Jurkat, Clone E6-1 (cell line): ENCODE results near the gene SUMO1. TPM values are rescaled to one million over a fixed set of nuclear protein-coding genes. Genes with fewer than 3 reads are reported as not detected.
"Not testable (repeated sequence)": the region's sequence is repeated elsewhere in the genome, so short reads cannot be mapped to it uniquely, and the experiment has no call there.

Source experiments
- DNase-seq: peaks from one replicate; pipeline ENCODE4 v3.0.0-alpha.2; 2011; ENCODE audit warnings: low read depth, low spot score
- H3K4me3 ChIP-seq: 2 replicates; pipeline ENCODE4 v1.5.1; 2011; ENCODE audit warnings: mild to moderate bottlenecking, low read length, control low read depth, moderate library complexity
- polyA plus RNA-seq: library from polyadenylated mRNA; unstranded; fragments of >200 nt; gene quantifications from one replicate; pipeline ENCODE4 v1.2.1, GENCODE V29; 2012; ENCODE audit warnings: missing spikeins; ENCODE audit not compliant: insufficient read length, insufficient read depth

The SUMO1 gene
- 181 TPM for polyA plus RNA-seq

DNA sequence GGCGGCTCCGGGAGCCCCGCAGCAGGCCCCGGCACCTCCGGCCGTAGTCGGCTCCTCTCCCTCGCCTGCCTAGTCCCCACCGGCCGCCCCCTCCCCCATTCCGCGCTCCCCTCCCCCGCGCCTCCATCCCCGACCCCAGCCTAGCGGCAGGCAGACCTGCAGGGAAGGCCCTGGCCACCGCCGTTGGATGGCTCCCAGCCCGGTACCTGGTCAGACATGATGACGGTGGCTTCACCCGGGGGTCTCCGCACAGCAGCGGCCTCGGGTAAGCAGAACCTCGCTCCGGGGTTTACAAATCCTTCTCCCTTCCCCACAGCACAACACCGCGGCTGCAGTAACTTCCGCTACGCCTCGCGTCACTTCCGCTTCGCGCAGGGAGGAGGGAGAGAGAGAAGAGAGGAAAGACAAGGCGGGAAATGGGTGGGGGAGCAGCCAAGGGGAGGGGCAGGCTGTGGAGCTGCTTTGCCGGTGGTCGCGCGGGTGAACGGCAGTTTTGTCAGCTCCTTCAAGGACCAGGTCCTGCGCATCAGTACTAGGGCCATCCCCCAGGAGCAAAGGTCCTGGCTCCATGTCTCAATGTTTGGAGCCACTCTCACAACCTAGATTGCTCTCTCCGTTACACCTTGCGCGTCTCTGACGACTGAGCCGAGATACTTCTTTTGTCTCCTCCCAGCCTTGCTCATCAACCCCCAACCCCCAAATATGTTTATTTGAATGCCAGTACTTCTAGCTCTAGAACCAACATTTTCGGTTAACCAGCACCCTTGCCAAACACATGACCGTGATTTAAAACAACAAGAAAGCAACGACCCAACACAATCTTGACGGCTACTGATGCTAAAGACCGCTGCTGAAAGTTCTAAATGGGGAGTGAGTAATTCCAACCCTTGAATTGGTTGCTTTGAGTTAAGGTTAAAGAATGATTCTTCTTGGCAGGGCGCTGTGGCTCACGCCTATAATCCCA, at the start of gene SUMO1:
TSS of gene SUMO1 (minus strand) at position 364 of the 964 bp plus-strand sequence. CDS start at position 218, 146 bp downstream.
- peak; percentile 92 for DNase-seq
- H3K4me3 ChIP-seq = peak within 1 kb of the TSS; percentile 66

DNA sequence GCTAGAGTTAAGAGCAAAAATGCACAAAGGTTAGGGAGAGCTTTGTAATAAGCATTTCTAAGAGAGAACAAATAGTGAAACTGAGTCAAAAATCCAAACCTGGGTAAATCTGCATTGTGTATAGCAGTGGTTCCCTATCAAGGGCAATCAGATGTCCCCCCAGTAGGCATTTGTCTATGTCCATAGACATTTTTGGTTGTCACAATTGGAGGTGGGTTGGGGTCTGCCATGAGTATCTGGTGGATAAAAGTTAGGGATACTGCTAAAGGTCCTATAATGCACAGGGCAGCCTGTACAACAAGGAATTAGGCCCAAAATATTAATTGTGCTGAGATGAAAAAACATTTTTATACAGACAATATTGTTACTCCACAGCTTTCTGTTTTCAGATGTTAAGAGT, 48.2 kb upstream of the SUMO1 start:
- H3K4me3 ChIP-seq = no peak overlapping the region
- DNase-seq = no peak

DNA sequence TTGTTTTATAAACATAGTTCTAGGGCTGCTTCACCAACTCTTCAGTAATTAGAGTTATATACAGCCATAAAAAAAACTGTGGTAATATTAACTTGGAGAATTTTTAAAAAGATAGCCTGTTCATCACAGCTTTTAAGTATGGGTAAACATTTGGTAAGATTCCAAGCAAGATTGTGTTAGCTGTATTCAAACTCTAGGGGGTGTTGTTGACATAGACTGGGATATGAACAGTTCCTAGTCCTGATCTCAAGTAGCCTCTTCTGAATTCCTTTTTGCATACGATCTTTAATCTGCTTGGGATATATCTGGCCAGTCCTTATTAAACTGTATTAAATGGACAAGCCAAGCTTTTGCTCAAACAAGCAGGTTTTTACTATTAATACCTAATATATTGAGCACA, 40.5 kb upstream of the SUMO1 start:
- no peak overlapping the region for H3K4me3 ChIP-seq
- peak; percentile 15 for DNase-seq

DNA sequence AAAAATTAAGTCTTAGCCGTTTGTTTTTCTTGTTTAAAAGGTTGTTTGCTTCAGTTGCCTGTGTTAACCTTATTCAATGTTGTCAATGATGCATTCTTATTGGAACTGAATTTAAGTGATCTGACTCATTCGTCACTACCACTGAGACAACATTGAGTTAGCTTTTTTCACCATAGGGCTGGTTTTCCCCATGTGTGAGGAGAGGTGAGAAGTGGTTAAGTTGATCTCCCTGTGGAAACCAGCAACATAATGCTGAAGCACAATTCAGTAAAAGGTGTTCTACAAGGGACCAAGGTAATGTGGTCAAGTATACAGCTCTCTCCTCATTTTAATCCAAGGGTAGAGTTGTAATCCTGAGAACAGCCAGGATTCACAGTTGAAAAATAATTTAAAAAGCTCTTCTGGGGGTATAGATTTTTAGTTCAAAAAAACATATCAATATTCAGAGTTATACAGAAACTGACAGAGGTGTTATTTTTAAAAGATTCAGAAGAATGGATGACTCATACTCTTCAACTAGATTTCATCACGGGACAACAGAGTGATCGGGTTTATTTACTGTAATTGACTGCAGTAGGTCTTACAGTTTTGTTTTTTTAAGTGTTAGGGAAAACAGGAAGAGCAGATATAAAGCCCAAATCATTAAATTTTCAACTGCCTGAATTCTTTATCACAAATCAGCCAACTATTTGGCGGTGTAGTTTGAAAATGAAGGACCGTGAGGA, 39.8 kb upstream of the SUMO1 start:
- no peak for DNase-seq

DNA sequence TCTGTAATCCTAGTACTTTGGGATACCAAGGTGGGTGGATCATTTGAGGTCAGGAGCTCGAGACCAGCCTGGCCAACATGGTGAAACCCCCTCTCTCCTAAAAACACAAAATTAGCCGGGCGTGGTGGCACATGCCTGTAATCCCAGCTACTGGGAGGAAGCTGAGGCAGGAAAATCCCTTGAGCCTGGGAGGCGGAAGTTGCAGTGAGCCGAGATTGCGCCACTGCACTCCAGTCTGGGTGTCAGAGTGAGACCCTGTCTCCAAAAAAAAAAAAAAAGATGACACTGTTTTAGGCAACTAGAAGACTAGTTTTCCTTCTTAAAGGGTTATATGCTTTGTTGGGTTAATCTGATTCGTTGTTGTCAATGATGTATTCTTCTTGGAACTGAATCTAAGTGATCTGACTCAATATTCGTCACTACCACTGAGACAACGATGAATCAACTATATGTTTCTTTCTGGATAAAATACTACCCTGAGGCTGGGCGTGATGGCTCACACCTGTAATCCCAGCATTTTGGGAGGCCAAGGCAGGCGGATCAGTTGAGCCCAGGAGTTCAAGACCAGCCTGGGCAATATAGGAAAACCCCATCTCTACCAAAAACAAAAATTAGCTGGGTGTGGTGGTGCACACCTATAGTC, 37.8 kb upstream of the SUMO1 start:
- H3K4me3 ChIP-seq, DNase-seq: not testable (repeated sequence)

More for the DNA sequence above, 39.8 kb upstream of the SUMO1 start:
- H3K4me3 ChIP-seq = no peak overlapping the region

DNA sequence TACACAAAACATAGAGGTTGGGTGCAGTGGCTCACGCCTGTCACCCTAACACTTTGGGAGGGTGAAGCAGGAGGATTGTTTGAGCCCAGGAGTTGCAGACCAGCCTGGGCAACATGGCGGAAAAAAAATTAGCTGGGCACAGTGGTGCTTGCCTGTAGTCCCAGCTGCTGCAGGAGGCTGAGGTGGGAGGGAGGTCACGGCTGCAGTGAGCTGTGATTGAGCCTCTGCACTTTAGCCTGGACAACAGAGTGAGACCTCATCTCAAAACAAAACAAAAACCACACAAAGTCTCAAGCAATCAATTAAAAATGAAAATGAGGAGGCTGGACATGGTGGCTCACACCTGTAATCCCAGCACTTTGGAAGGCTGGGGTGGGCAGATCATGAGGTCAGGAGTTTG, 32.1 kb upstream of the SUMO1 start:
- DNase-seq = no peak

DNA sequence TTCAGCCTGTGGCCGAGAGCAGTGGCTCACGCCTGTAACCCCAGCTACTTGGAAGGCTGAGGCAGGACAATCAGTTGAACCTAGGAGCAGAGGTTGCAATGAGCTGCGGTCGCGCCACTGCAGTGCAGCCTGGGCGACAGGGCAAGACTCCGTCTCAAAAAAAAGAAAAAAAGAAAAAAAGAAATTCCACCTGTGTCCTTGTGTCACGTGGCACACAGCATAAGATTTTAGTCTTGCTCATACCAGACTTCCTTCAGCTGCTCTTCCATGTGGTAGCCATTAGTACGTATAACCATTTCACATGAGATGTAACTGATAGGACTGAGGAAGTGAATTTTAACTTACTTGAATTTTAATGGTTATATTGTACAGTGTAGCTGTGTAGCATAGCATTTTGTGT, 31.2 kb upstream of the SUMO1 start:
- peak; percentile 17 for DNase-seq
- no peak overlapping the region for H3K4me3 ChIP-seq

More for the DNA sequence above, 32.1 kb upstream of the SUMO1 start:
- no peak overlapping the region for H3K4me3 ChIP-seq

DNA sequence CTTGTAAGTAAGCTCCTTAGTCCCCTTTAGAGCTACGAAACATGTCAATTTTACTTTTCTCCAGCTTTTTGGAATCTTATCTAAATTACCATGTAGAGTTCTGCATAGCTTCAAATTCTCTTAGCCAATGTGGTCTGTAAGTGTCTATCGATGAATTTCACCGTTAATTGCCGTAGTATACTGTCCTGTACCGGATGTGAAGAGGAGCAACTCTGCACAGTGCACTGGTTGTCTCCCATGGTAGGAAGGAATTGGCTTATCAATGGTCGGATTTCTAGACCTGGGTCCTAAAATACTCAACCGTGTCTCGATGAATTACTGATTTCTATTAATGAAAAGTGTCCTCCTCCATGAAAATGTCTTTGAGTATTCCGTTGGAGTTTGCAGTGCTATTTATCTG, 29.1 kb upstream of the SUMO1 start:
- H3K4me3 ChIP-seq = peak overlapping the region; percentile 98
- peak; percentile 16 for DNase-seq

DNA sequence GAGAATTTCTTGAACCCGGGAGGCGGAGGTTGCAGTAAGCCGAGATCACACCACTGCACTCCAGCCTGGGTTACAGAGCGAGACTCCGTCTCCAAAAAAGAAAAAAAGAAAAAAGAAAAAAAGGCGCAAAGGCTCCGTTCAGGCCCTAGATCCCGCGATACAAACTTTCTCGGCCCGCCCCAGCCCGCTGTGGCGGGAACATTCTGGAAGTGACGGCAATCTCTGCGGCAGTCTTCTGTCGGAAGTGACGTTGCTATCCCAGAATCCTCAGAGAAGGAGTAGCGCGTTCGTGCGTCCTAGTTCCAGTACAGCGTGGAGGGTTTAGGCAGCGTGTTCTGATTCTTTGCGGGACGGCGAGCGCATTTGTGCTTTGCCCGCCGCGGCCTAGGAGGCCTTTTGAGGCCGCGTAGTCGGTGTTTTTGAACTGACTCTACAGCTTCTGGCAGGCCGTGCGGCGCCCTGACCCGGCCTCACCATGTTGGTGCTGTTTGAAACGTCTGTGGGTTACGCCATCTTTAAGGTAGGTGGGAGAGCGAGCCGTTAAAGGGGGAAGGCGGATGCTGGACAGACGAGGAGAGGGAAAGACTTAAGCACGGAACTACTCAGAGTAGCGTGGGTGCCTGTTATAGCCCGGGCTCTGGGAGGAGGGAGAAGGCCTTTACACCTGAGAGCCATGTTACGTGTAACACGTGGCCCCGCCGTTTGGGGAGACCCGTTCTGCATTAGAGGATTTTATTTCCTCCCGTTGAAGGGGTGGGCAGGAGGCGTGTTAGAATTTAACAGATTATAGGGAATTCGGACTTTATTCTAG, 27.3 kb upstream of the SUMO1 start, which contains the start of gene NOP58:
TSS of gene NOP58 (plus strand) at position 297 of the 811 bp plus-strand sequence. CDS start at position 476, 179 bp downstream.
- H3K4me3 ChIP-seq = peak within 1 kb of the TSS; percentile 98
- DNase-seq = peak; percentile 95

DNA sequence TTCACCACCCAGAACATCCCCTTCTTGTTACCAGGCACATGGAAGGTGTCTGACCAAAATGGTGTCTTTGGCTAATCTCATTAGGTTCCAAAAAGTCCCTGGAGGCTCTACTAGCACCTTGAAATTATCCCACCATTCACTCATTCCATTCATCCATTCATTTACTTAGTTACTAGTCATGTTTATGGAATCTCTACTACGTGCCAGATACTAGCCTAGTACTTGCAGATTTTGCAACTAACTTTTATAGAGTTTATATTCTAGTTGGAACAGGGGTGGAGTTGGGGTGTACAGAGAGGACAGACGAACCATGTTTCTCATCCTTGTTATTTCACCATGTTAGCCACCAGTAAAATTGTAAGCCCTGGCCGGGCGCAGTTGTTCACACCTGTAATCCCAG, 23.1 kb upstream of the SUMO1 start:
- no peak overlapping the region for H3K4me3 ChIP-seq
- DNase-seq = no peak

DNA sequence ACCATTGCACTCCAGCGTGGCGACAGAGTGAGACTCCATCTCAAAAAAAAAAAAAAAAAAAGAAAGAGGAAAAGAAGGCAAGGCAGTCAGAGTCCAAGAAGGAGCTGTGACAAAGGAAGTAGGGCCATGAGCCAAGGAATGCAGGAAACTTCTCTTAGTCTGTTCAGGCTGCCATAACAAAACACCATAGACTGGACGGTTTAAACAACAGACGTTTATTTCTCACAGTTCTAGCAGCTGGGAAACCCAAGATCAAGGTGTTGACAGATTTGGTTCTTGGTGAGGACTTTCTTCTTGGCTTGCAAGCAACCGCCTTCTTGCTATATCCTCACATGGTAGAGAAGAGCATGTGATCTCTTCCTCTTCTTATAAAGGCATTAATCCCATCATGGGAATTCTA, 13.1 kb upstream of the SUMO1 start:
- no peak for DNase-seq
- no peak overlapping the region for H3K4me3 ChIP-seq

DNA sequence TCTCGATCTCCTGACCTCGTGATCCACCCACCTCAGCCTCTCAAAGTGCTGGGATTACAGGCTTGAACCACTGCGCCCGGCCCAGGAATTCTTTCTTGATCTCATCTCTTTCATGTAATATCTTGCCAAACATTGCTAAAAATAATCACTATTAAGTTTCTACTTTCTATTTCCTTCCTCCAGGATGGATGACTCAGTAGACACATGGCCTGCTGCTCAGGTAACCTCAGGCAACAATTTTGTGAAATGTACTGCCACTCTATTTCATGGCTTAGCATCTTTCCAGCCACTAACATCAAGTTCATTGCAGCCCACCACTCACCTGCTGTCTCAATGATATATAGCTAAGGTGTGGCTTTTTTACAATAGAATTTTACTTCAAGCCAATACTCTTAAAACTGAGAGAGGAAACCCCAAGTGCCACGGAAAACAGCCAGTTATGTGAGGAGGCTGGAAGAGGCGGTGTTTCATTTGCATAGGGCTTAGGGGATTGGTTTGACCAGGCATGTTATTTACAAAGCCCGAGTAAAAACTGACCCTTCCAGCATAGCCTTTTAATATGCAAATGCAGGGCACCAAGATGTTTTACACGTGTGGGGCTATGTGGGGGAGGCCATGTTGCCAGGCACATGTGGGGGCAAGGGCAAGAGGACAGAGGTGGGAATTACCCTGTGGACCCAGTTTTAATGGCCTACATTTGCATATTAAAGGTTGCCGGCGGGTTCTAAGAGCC, 11.3 kb upstream of the SUMO1 start:
- no peak overlapping the region for H3K4me3 ChIP-seq
- no peak for DNase-seq

DNA sequence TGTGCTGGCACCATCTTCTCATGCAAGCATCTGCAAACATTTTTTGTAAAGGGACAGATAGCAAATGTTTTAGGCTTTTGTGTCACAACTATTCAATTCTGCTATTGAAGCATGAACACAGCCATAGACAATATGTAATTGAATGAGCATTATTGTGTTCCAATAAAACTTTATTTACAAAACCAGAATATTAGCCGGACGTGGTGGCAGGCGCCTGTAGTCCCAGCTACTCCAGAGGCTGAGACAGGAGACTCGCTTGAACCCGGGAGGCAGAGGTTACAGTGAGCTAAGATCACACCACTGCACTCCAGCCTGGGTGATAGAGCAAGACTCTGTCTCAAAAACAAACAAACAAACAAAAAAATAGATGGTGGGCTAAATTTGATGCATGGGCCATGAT, 9.3 kb upstream of the SUMO1 start:
- not testable (repeated sequence) for DNase-seq, H3K4me3 ChIP-seq

DNA sequence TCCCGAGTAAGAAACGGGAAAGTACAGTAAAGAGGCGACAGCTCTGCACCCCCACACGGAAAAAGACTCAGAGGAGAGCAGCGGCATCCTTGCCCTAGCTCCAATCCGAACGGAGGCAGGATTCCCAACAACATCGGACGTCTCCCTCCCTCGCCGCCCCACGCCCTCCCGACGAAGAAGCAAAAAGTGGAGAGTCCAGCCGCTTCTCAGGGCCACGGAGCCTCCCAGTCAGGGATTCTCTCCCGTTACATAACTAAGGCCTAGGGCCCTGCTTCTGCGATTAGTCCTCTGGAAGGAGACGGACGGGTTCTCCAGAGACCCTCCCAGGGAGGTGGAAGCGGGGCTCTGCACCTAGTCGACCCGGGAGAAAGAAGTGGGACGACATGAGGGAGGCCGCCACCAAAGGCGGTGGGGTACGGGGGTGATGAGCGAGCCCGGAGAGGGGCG, 587 bp downstream of the SUMO1 start:
- no peak for DNase-seq
- H3K4me3 ChIP-seq = peak overlapping the region; percentile 66

DNA sequence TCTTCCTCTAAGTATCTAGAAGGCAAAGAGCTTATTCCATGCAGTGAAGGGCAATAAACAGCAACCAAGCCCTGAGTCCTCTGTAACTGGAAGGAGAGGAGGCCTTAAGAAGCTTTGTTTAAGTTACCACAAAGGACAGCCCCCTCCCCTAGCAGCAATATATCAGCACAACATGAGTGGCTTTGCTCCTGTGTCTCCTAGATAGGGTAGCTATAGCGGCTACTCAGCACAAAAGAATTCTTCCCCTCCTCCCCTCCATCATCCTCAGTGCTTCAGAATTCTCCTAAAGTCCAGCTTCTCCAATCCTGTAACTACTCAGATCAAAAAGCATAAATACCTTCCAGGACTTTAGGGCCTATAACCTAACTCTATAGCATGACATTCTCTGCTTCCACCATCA, 16.5 kb downstream of the SUMO1 start:
- no peak overlapping the region for H3K4me3 ChIP-seq
- no peak for DNase-seq

DNA sequence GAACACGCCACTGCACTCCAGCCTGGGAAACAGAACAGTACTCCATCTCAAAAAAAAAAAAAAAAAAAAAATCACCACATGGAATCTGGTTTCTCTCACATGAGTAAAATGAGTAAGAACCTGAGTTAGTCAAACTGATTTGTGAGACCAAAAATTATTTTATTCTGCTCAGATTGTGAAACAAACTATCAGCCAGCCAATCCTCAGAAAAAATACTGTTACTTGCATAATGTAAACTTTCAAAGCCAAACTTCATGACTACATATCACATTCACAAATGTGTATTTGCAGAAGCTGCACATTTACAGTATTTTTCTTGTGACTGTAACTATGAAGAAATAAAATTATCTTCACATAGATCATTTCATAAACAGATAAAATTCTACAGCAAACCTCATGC, 23.2 kb downstream of the SUMO1 start:
- DNase-seq = no peak

DNA sequence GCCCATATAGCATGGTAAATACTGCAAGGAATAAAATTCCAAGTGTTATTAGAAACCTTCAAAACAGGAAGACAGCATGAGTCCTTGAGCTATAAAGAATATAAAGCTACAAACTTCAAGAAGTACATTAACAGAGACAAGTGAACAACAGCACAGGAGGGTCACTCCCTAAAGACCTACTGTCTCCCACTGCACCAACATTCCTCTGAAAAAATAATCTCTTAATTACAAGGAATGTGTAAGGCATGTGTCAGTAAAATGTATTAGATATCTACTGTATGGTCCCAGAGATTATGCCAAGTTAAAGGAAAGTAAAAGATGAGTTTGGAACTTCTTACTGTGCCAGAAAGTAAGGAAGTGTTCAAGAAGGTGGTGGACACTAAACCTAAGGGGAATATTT, 29.9 kb downstream of the SUMO1 start:
- no peak for DNase-seq
- H3K4me3 ChIP-seq = no peak overlapping the region

More for the DNA sequence above, 23.2 kb downstream of the SUMO1 start:
- H3K4me3 ChIP-seq = no peak overlapping the region

DNA sequence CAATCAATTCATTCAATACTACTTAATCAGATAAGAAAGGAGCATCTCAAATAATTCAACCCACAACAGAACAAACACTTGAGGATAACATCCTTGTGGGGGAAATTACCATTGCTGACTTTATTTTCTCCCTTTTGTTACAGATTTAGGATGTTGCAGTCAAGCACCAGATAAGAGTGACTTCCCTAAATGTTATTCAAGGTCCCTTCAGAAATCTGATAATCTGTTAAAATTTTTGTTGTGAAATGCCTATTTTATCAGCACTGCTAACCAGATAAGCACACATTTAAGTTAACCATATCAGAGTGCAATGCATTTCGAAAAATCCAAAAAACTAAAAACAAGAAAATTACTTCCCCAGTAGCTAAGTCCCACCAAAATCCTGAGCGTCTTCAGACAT, 33.5 kb downstream of the SUMO1 start:
- DNase-seq = no peak
- H3K4me3 ChIP-seq = no peak overlapping the region
